Measurements from ENCODE around the gene SPON2. TPM values are rescaled to one million over a fixed set of nuclear protein-coding genes. Genes with fewer than 3 reads are reported as not detected.

The SPON2 gene
- total and polyA plus RNA-seq, 2 donors from 2014 or later = 16.7 to 116 TPM

DNA sequence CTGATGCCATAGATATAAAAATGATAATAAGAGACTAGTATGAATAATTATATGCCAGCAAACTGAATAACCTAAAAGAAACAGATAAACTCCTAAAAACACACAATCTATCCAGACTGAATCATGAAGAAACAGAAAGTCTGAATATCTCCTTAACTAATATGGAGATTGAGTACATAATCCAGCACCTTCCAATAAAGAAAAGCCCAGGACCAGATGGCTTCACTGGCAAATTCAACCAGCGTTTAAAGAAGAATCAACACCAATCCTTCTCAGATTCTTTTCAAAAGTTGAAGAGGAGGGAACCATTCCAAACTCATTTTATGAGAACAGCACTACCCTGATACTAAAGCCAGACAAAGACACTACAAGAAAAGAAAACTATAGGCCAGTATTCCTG is 32.5 kb downstream of the SPON2 start:
- intact Hi-C loops (cut with DNase I) = loop anchor here (10.0 kb wide), 1 partner anchor 125 kb away; no protein-coding TSS in a partner anchor
- FAIRE-seq = no peak
- H3K9me3 ChIP-seq (ENCODE audit: control insufficient read depth in 2 of 3, insufficient read depth in 1 of 3, low read length in 3 of 3) = no peaks in the 10 kb centered on the region

DNA sequence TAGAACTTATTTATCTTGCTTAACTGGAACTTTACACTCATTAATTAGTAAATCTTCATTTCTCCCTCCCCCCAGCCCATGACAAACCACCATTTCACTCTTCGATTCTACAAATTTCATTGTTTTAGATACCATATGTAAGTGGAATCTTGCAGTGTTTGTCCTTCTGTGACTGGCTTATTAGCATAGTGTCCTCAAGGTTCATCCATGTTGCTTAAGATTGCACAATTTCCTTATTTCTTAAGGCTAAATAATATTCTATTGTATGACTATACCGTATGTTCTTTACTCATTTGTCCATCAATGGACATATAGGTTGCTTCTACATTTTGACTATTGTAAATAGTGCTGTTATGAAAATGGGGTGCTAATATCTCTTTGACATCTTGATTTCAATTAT is 34.5 kb downstream of the SPON2 start:
- Histone ChIP-seq H3K4me3 (ENCODE audit: low read length in 3 of 3) (no peak overlapping the region), H3K27ac (ENCODE audit: low read depth in 2 of 2, low read length in 2 of 2) (no peak overlapping the region), H3K9ac (ENCODE audit: low read length in 3 of 3) (no peak overlapping the region), H3K4me1 (ENCODE audit: control insufficient read depth in 2 of 3, insufficient read depth in 2 of 3, low read depth in 1 of 3, low read length in 3 of 3) (no peaks in the 10 kb centered on the region), H3K27me3 (ENCODE audit: control insufficient read depth, insufficient read depth, low read length) (no peaks in the 10 kb centered on the region), H3K9me3 (ENCODE audit: control insufficient read depth in 2 of 3, insufficient read depth in 1 of 3, low read length in 3 of 3) (no peaks in the 10 kb centered on the region), H3K36me3 (ENCODE audit: control insufficient read depth in 2 of 3, insufficient read depth in 3 of 3, low read length in 3 of 3) (no peaks in the 10 kb centered on the region)
- no peak for FAIRE-seq
- intact Hi-C loops (cut with DNase I) = loop anchor here (10.0 kb wide), 1 partner anchor 127 kb away; no protein-coding TSS in a partner anchor
- TF ChIP-seq CTCF (IDR thresholded peaks at IDR 0.05; ENCODE audit: borderline replicate concordance, extremely low read depth, insufficient read depth) = no peak
- DNase-seq = no peak

More for the DNA sequence above, 32.5 kb downstream of the SPON2 start:
- Histone ChIP-seq H3K27ac (ENCODE audit: low read depth in 2 of 2, low read length in 2 of 2) (no peak overlapping the region), H3K4me3 (ENCODE audit: low read length in 3 of 3) (no peak overlapping the region), H3K9ac (ENCODE audit: low read length in 3 of 3) (no peak overlapping the region), H3K36me3 (ENCODE audit: control insufficient read depth in 2 of 3, insufficient read depth in 3 of 3, low read length in 3 of 3) (no peaks in the 10 kb centered on the region), H3K27me3 (ENCODE audit: control insufficient read depth, insufficient read depth, low read length) (no peaks in the 10 kb centered on the region), H3K4me1 (ENCODE audit: control insufficient read depth in 2 of 3, insufficient read depth in 2 of 3, low read depth in 1 of 3, low read length in 3 of 3) (no peaks in the 10 kb centered on the region)
- DNase-seq = no peak
- no peak for TF ChIP-seq CTCF (IDR thresholded peaks at IDR 0.05; ENCODE audit: borderline replicate concordance, extremely low read depth, insufficient read depth)

DNA sequence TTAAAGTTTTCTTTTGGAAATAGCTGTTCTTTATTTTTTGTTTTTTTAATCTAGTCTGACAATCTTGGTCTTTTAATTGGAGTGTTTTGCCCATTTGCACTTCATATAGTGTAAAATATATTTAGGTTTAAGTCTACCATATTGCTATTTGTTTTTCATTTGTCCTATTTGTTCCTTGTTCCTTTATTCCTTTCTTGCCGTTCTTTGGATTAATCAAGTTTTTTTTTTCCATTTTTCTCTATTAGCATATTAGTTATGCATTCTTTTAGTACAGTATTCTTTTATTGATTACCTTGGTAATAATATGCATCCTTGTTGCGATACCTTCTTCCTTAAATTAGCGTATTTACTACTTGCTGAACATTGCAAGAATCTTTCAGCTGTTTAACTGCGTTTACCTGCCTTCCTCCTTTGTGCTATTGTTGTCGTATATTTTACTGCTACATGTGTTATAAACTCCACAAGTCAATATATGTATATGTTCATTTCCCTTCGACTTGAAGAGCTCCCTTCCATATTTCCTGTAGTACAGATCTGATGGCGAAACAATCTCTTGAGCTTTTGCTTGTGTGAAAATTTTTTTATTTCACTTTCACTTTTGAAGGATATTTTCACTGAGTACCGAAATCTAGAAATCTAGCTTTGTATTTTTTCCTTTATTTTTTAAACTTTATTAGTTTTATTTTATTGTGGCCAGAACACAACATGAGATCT is 35.2 kb downstream of the SPON2 start:
- H3K4me3 ChIP-seq (ENCODE audit: low read length in 3 of 3) = no peak overlapping the region
- no peaks in the 10 kb centered on the region for H3K9me3 ChIP-seq (ENCODE audit: control insufficient read depth in 2 of 3, insufficient read depth in 1 of 3, low read length in 3 of 3)

More for the DNA sequence above, 35.2 kb downstream of the SPON2 start:
- H3K9ac ChIP-seq (ENCODE audit: low read length in 3 of 3) = no peak overlapping the region
- DNase-seq = no peak
- intact Hi-C loops (cut with DNase I) = loop anchor here (10.0 kb wide), 1 partner anchor 128 kb away; no protein-coding TSS in a partner anchor
- H3K36me3 ChIP-seq (ENCODE audit: control insufficient read depth in 2 of 3, insufficient read depth in 3 of 3, low read length in 3 of 3) = no peaks in the 10 kb centered on the region
- H3K27me3 ChIP-seq (ENCODE audit: control insufficient read depth, insufficient read depth, low read length) = no peaks in the 10 kb centered on the region
- no peak for TF ChIP-seq CTCF (IDR thresholded peaks at IDR 0.05; ENCODE audit: borderline replicate concordance, extremely low read depth, insufficient read depth)
- no peak for FAIRE-seq
- H3K27ac ChIP-seq (ENCODE audit: low read depth in 2 of 2, low read length in 2 of 2) = no peak overlapping the region
- no peaks in the 10 kb centered on the region for H3K4me1 ChIP-seq (ENCODE audit: control insufficient read depth in 2 of 3, insufficient read depth in 2 of 3, low read depth in 1 of 3, low read length in 3 of 3)

Data from kidney (tissue), 14 donors.